Measurements from ENCODE around the gene SLC16A6. TPM values are rescaled to one million over a fixed set of nuclear protein-coding genes. Genes with fewer than 3 reads are reported as not detected.
"Not testable (repeated sequence)": the region's sequence is repeated elsewhere in the genome, so short reads cannot be mapped to it uniquely, and the experiment has no call there.

Gene SLC16A6
- polyA plus RNA-seq, 1 of the 3 experiments (the other 2 are of a cell fraction): not detected

GRCh38 chr17:68334393-68334792 lies 43.5 kb upstream of the SLC16A6 start:
- ChIA-PET CTCF (no interaction called here), POLR2A (no interaction called here)
- H3F3A ChIP-seq (replicated peaks; ENCODE audit: insufficient read depth): no peaks in the 10 kb centered on the region
- no peaks in the 10 kb centered on the region for H4K20me1 ChIP-seq (ENCODE audit: insufficient read depth)
- H3K79me2 ChIP-seq (ENCODE audit: insufficient read depth): no peaks in the 10 kb centered on the region
- H3K9ac ChIP-seq: no peak overlapping the region
- no peak overlapping the region for H3K27ac ChIP-seq (ENCODE audit: low read depth in 2 of 2, low read length in 1 of 2)
- no peak for DNase-seq
- no peak overlapping the region for H2AFZ ChIP-seq (ENCODE audit: low read depth)
- no peak overlapping the region for H3K4me3 ChIP-seq (ENCODE audit: low read depth in 2 of 2, low read length in 1 of 2)
- WGBS (ENCODE audit: low lambda C conversion rate): 54% methylated on average over 9 of the region's 9 CpGs
- TF ChIP-seq RCOR1 (IDR thresholded peaks at IDR 0.05; ENCODE audit: low read length): no peak
- TF ChIP-seq, protein P1, sequence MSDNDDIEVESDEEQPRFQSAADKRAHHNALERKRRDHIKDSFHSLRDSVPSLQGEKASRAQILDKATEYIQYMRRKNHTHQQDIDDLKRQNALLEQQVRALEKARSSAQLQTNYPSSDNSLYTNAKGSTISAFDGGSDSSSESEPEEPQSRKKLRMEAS (IDR thresholded peaks at IDR 0.05; ENCODE audit: low read depth): no peak
- TF ChIP-seq, protein P2, sequence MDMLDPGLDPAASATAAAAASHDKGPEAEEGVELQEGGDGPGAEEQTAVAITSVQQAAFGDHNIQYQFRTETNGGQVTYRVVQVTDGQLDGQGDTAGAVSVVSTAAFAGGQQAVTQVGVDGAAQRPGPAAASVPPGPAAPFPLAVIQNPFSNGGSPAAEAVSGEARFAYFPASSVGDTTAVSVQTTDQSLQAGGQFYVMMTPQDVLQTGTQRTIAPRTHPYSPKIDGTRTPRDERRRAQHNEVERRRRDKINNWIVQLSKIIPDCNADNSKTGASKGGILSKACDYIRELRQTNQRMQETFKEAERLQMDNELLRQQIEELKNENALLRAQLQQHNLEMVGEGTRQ (IDR thresholded peaks at IDR 0.05; ENCODE audit: borderline replicate concordance, low read depth, low read length): no peak
- no peak for TF ChIP-seq RAD21 (IDR thresholded peaks at IDR 0.05; ENCODE audit: low read length)
- no peak for TF ChIP-seq SIN3A (IDR thresholded peaks at IDR 0.05; ENCODE audit: borderline replicate concordance, low read depth, low read length)
- TF ChIP-seq RFX5 (IDR thresholded peaks at IDR 0.05; ENCODE audit: low read length): no peak
- TF ChIP-seq MXI1 (IDR thresholded peaks at IDR 0.05; ENCODE audit: low read depth, low read length): no peak
- TF ChIP-seq, protein P3, sequence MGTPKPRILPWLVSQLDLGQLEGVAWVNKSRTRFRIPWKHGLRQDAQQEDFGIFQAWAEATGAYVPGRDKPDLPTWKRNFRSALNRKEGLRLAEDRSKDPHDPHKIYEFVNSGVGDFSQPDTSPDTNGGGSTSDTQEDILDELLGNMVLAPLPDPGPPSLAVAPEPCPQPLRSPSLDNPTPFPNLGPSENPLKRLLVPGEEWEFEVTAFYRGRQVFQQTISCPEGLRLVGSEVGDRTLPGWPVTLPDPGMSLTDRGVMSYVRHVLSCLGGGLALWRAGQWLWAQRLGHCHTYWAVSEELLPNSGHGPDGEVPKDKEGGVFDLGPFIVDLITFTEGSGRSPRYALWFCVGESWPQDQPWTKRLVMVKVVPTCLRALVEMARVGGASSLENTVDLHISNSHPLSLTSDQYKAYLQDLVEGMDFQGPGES (IDR thresholded peaks at IDR 0.05; ENCODE audit: low read depth, low read length): no peak
- TF ChIP-seq, protein P4, sequence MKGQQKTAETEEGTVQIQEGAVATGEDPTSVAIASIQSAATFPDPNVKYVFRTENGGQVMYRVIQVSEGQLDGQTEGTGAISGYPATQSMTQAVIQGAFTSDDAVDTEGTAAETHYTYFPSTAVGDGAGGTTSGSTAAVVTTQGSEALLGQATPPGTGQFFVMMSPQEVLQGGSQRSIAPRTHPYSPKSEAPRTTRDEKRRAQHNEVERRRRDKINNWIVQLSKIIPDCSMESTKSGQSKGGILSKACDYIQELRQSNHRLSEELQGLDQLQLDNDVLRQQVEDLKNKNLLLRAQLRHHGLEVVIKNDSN (IDR thresholded peaks at IDR 0.05; ENCODE audit: borderline replicate concordance, low read depth): no peak
- no peaks in the 10 kb centered on the region for H3K9me2 ChIP-seq
- no peaks in the 10 kb centered on the region for H3K9me3 ChIP-seq
- no peaks in the 10 kb centered on the region for H3K27me3 ChIP-seq (ENCODE audit: insufficient read depth)
- H3K4me1 ChIP-seq (ENCODE audit: control insufficient read depth in 1 of 2, insufficient read depth in 2 of 2, low read depth in 1 of 2, low read length in 1 of 2): no peaks in the 10 kb centered on the region
- no peaks in the 10 kb centered on the region for H3K36me3 ChIP-seq (replicated peaks in 1 of 2; ENCODE audit: control insufficient read depth in 1 of 2, insufficient read depth in 2 of 2, low read length in 1 of 2)
- H3K4me2 ChIP-seq: no peak overlapping the region

GRCh38 chr17:68331932-68332331 lies 41.0 kb upstream of the SLC16A6 start:
- POLR2A ChIA-PET; H3K9me2 ChIP-seq; H3K4me1 ChIP-seq (ENCODE audit: control insufficient read depth in 1 of 2, insufficient read depth in 2 of 2, low read depth in 1 of 2, low read length in 1 of 2); CTCF ChIA-PET; H3K4me3 ChIP-seq (ENCODE audit: low read depth in 2 of 2, low read length in 1 of 2); H3K27me3 ChIP-seq (ENCODE audit: insufficient read depth); H4K20me1 ChIP-seq (ENCODE audit: insufficient read depth); H3K79me2 ChIP-seq (ENCODE audit: insufficient read depth); H3K9ac ChIP-seq; H3K4me2 ChIP-seq; DNase-seq; H3K36me3 ChIP-seq (replicated peaks in 1 of 2; ENCODE audit: control insufficient read depth in 1 of 2, insufficient read depth in 2 of 2, low read length in 1 of 2); H3K9me3 ChIP-seq; H3K27ac ChIP-seq (ENCODE audit: low read depth in 2 of 2, low read length in 1 of 2); H3F3A ChIP-seq (replicated peaks; ENCODE audit: insufficient read depth); H2AFZ ChIP-seq (ENCODE audit: low read depth): not testable (repeated sequence)
- 53% methylated on average over 12 of the region's 12 CpGs for WGBS (ENCODE audit: low lambda C conversion rate)
